Rectal smooth muscle tissue (tissue), 1 donor: Measurements from ENCODE around the gene RAMACL.
A peak's percentile ranks its signal among the peaks of the same experiment; 100 is the strongest.
"Not testable (repeated sequence)": the region's sequence is repeated elsewhere in the genome, so short reads cannot be mapped to it uniquely, and the experiment has no call there.

ENCODE experiments used
- H3K27ac ChIP-seq: one replicate; pipeline ENCODE4 v1.7.0; 2013; ENCODE audit warnings: low read depth, low read length, inconsistent platforms
- H3K27me3 ChIP-seq: one replicate; pipeline ENCODE4 v1.7.0; 2013; ENCODE audit warnings: low read length; ENCODE audit not compliant: control insufficient read depth, insufficient read depth
- H3K36me3 ChIP-seq: one replicate; pipeline ENCODE4 v1.7.0; 2013; ENCODE audit warnings: low read length; ENCODE audit not compliant: control insufficient read depth, insufficient read depth
- H3K4me1 ChIP-seq: one replicate; pipeline ENCODE4 v1.7.0; 2013; ENCODE audit warnings: low read length; ENCODE audit not compliant: control insufficient read depth, insufficient read depth
- H3K4me3 ChIP-seq: one replicate; pipeline ENCODE4 v1.7.0; 2013; ENCODE audit warnings: low read length
- H3K9ac ChIP-seq: one replicate; pipeline ENCODE4 v1.7.0; 2013; ENCODE audit warnings: low read length

RAMACL gene

DNA sequence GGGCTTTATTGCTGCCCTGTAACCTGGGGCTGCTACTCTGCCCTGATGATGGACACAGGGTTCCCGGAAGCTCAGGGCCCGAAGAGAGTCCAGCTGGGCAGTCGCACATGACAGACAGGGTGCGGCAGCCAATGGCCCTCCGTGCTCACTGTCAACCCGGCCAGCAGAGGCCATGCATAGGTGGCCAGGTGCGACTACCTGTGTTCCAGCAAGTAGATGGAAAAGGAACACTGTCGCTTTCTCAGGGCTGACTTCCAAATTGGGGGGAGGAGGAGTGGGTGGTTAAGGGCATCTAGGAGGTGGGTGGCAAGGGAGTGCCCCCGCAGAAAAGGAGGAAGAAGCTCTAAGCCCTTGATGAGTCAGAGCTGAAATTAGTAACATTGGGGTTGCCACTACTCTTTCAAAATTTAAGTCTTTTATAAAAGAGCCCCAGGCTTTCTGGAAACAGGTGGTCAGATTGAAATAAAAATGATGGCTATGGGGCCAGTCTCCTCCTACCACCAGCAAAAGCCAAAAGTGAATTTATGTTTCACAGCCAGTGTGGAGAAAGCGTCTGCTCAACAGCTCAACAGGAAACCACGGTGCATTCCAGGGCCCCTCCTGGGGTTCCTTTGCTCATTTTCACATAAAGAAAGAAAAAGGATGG lies 2.3 kb upstream of the RAMACL start:
- peak overlapping the region; percentile 12 for H3K27ac ChIP-seq
- H3K4me1 ChIP-seq = peaks cover 5% of the 10 kb centered on the region
- H3K4me3 ChIP-seq = peak overlapping the region; percentile 12
- no peaks in the 10 kb centered on the region for H3K27me3 ChIP-seq
- H3K36me3 ChIP-seq = no peaks in the 10 kb centered on the region
- H3K9ac ChIP-seq = no peak overlapping the region

DNA sequence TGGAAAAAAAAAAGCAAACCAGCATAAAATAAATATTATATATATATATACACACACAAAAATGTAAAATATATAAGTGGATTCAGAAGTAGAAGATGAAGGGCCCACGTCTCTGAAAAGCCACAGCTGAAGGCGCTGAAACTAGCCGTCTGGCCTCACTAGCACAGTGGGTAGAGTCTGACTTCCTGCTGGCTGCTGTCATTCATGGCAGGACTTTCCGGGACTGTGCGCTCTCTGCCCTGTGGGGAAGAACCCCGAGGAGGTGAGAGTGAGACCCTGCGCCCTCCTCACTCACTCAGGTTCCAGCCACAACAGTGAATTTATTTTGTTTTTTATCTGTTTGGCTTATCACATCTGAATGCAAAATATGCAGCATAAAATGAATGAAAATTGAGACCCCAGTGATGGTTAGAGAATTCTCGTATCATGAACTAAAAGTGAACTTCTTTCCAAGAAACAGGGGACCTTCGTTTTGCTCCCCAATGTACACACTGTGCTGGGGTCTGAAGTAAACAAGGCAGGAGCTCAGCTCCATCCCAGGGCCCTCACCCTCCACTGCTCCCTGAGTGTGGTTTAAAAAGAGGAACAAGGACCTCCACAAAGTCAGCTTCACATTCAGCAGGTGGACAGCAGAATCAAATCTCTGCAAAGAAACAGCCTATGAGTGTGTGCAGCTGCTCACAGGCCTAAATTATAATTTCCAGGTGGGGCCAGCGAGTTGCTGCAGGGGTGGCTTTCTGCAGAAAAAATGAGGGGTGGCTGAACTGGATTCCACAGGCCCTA lies 1.3 kb upstream of the RAMACL start:
- H3K4me1 ChIP-seq = peaks cover 5% of the 10 kb centered on the region
- no peak overlapping the region for H3K9ac ChIP-seq
- H3K36me3 ChIP-seq = no peaks in the 10 kb centered on the region
- no peaks in the 10 kb centered on the region for H3K27me3 ChIP-seq
- no peak overlapping the region for H3K4me3 ChIP-seq
- H3K27ac ChIP-seq = no peak overlapping the region

DNA sequence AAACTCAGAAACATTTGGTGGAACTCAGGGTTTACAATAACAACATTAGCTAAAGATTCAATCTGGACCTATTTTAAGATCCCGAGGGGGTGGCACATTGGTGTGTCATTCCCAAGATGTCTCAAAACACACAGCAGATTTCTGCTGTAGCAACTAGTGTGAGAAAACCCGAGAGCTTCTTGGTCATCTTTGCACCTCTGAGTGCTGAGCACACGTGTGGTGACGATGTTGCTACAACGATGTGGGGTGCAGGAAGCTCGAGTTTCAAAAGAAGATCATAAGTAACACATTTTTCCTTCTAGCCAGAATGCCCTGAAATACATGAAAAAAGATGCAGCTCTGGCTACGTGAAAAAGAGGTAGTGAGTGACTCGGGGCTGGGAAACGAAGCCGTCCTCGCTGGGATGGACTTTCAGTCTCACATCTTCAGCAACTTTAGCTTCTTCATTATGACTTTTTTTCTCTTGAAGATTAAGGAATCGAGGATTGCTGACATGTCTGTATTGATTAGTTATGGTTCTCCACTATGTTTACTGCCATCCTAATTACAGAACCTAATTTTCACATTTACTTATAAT lies 1.5 kb downstream of the RAMACL start:
- Histone ChIP-seq H3K27me3 (no peaks in the 10 kb centered on the region), H3K27ac (no peak overlapping the region), H3K36me3 (no peaks in the 10 kb centered on the region), H3K4me3 (no peak overlapping the region), H3K9ac (no peak overlapping the region), H3K4me1 (peaks cover 4% of the 10 kb centered on the region)

DNA sequence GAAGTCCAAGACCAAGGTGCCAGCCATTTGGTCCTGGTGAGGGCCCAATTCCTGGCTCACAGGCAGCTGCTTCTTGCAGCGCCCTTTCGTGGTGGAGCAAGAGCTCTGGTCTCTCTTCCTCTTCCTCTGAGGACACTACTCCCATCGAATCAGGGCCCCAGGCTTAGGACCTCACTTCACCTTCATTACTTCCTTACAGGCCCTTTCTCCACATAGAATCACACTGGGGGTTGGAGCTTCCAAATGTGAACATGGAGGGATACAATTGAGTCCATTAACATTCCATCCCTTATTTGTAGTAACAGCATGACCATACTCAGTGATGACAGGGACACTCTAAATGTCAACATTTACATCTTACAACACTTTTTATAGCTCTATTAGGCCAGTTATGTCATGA lies 2.3 kb downstream of the RAMACL start:
- Histone ChIP-seq H3K9ac (no peak overlapping the region), H3K27ac (no peak overlapping the region)

DNA sequence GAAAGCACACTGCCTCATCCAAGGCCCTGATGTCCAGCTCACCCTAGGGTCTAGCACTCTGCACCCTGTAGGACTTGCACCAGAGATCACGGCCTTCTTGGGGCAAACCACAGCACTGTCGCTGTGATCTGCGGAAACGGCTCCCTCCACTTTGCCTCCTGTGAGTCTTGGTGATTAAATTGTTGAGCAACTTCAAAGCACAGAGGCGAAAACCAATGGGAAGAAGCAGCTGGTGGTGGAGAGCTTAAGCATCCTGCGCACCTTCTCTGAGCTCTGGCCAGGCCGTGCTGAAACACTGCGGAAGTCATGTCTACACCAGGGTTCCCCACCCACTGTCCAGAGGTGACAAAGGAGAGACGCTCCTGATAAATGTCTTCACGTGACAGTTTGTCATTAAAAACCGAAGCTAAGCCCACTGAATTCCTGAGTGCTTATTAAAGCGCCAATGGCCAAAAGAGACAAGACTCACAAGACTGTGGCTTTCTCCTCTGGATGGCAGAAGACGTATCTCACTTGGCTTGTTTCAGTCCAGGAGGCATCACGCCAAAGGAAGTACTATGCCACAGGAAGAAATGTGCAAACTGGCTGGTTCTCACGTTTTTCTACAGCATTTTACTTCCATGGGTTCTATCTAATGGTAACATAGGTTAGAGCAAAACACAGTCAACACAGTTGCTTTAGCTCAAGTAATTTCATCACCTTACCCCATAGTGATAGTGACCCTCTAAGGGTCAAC lies 3.1 kb downstream of the RAMACL start:
- Histone ChIP-seq H3K4me1 (peaks cover 3% of the 10 kb centered on the region), H3K4me3 (no peak overlapping the region), H3K9ac (no peak overlapping the region), H3K36me3 (no peaks in the 10 kb centered on the region), H3K27ac (no peak overlapping the region), H3K27me3 (no peaks in the 10 kb centered on the region)

More for the DNA sequence above, 2.3 kb downstream of the RAMACL start:
- Histone ChIP-seq H3K27me3 (no peaks in the 10 kb centered on the region), H3K4me3 (no peak overlapping the region), H3K36me3 (no peaks in the 10 kb centered on the region), H3K4me1 (peaks cover 3% of the 10 kb centered on the region)

DNA sequence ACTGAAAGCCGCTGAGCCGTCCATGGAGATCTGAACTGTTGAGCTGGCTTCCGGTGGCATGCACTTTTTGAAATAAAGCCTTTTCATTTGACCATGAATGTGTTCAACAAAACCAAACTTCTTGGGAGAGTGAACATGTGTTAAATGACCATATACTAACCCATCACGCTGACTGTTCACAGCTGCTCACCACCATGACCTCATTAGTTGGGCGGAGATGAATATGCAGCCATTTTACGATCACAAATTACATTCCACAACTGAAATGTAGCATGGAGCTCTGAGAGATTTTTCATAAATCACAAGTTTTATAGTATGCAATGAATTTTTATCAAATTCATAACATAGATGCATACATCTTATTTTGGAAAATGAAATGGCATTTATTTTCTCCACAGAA lies 4.2 kb downstream of the RAMACL start:
- Histone ChIP-seq H3K27ac (no peak overlapping the region), H3K9ac (no peak overlapping the region), H3K36me3 (no peaks in the 10 kb centered on the region), H3K27me3 (no peaks in the 10 kb centered on the region), H3K4me3 (no peak overlapping the region), H3K4me1 (peaks cover 3% of the 10 kb centered on the region)

DNA sequence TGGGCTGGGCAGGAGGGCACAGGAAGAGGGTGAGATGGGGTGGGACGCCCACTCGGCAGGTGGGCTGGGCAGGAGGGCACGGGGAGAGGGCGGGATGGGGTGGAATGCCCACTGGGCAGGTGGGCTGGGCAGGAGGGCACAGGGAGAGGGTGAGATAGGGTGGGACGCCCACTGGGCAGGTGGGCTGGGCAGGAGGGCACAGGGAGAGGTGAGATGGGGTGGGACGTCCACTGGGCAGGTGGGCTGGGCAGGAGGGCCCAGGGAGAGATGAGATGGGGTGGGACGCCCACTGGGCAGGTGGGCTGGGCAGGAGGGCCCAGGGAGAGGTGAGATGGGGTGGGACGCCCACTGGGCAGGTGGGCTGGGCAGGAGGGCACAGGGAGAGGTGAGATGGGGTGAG lies 4.7 kb downstream of the RAMACL start:
- H3K27me3 ChIP-seq, H3K36me3 ChIP-seq: not testable (repeated sequence)

DNA sequence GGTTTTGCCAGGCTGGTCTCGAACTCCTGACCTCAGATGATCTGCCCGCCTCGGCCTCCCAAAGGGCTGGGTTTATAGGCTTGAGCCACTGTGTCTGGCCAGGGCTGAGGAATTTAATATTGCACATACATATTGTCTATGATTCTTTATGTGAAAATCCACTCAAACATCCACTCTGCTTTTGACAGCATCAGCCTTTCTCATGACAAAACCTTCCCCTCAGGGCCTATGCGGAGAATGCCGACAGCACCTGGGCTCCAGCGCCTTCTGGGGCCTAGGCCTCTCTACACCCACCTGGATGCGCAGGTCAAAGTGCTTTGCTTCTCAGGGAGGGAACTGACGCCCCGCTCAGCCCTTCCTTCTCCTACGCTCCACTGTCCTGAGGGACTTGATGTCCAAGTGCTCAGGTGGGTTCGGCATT lies 5.4 kb downstream of the RAMACL start:
- Histone ChIP-seq H3K4me3 (no peak overlapping the region), H3K9ac (no peak overlapping the region), H3K27ac (no peak overlapping the region), H3K4me1 (peaks cover 3% of the 10 kb centered on the region), H3K27me3 (no peaks in the 10 kb centered on the region), H3K36me3 (no peaks in the 10 kb centered on the region)

More for the DNA sequence above, 4.7 kb downstream of the RAMACL start:
- not testable (repeated sequence) for H3K27ac ChIP-seq, H3K9ac ChIP-seq, H3K4me3 ChIP-seq, H3K4me1 ChIP-seq

DNA sequence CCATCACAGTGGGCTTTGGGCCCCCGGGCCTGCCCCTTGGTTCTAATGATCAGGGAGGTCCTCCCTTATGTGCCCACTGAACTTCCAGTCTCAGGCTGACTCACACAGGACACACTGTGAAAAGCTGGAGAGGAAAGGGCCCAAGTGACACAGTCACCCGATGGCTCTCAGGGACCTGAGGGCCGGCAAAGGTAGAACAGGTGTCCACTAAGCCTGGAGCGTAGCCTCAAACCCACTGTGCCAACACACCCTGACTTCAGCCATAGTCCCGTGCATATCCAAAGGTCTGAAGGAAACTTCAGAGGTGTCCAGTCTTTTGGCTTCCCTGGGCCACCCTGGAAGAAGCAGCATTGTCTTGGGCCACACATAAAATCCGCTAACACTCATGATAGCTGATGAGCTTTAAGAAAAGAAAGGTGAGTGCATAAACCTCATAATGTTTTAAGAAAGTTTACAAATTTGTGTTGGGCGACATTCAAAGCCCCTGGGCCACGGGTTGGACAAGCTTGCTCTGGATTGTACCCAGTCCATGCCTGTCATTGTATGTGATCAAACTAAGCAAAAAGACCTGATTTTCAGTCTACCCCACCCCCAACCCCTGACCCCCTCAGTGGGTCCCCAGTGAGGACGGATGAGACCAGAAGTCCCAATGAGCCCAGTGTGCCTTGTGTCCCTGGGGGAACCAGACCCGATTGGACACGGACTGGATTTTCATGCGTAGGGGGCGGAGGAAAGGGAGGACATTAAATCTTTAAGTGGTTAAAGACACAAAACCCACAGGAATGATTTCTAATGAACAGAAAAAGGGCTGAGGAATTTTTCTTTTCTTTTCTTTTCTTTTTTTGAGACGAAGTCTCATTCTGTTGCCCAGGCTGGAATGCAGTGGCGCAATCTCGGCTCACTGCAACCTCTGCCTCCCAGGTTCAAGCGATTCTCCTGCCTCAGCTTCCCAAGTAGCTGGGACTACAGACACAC lies 6.1 kb downstream of the RAMACL start:
- Histone ChIP-seq H3K36me3 (no peaks in the 10 kb centered on the region), H3K27ac (no peak overlapping the region), H3K4me3 (no peak overlapping the region), H3K9ac (no peak overlapping the region), H3K4me1 (peaks cover 3% of the 10 kb centered on the region), H3K27me3 (no peaks in the 10 kb centered on the region)

DNA sequence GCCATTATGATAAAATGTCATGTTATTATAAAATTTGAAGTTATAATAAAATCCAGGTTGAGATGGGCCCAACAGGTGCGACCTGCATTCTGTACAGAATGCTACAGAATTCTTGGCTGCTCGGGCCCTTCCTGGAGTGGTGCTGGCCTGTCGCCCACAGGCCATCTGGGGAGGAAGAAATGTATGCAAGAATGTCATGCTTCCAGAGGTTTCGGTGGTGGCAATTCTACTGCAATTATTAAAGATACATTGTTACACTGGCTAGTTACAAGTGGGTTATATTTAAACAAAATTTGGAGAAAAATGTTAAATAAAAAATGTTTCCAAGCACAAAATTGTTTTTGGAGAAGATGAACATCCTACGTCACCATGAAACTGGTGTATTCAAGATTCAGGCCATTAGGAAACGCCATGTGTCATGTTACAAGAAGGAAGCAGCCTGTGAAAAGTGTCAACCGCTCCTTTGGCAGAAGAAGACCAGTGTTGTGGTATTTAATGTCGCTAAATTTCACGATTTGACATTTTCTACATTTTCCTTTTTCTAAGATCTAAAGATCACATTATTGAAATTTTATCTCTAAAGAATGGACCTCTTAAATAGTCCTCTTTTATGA lies 7.1 kb downstream of the RAMACL start:
- Histone ChIP-seq H3K4me1 (peaks cover 3% of the 10 kb centered on the region), H3K36me3 (no peaks in the 10 kb centered on the region), H3K27ac (no peak overlapping the region)

DNA sequence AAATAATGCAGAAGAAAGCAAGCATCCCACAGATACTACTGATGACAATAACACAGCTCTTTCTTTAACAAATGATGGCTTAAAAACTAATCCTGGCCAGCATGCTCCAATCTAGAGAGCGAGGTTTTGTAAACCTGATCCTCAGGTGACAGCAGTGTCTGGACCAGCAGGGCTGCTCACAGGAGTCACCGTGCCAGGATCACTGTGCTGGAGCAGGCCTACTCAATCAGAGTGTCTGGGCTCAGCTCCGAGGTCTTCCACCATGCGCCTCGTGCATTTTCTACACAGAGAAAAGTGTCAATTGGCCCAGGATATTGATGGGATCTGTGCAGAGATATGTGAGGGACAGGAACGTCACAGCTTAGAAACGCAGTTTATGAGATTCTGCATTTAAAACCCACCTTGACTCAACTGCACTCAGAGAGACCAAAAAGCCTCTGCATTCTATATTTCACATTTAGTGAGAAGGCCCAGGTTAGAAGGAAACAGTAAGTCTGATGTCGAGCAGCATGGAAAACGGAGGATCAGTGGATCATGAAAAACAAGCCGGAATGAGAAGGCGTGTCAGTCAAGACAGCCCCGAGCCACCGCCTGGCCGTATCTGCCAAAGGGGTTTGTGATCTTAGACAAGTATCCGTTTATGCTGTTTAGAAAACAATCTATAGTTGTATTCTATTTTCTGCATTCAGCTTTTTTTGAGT lies 7.8 kb downstream of the RAMACL start:
- Histone ChIP-seq H3K27ac (no peak overlapping the region), H3K9ac (no peak overlapping the region), H3K4me3 (no peak overlapping the region), H3K27me3 (no peaks in the 10 kb centered on the region), H3K36me3 (no peaks in the 10 kb centered on the region), H3K4me1 (no peaks in the 10 kb centered on the region)

More for the DNA sequence above, 7.1 kb downstream of the RAMACL start:
- H3K27me3 ChIP-seq = no peaks in the 10 kb centered on the region
- no peak overlapping the region for H3K9ac ChIP-seq
- H3K4me3 ChIP-seq = no peak overlapping the region
